Stimulated activated CD8-positive, alpha-beta memory T cell treated with anti-CD3 and anti-CD28 coated beads, Interleukin-15, amount 100 ng/mL, for 1 hour (primary cell): ENCODE measurements around the gene ARRDC5.
A peak's percentile ranks its signal among the peaks of the same experiment; 100 is the strongest.
"Not testable (repeated sequence)": the region's sequence is repeated elsewhere in the genome, so short reads cannot be mapped to it uniquely, and the experiment has no call there.

Experiments used
- DNase-seq: peaks from one replicate; pipeline ENCODE4 v3.0.0-alpha.2; 2020; ENCODE audit warnings: low read depth

Gene ARRDC5

DNA sequence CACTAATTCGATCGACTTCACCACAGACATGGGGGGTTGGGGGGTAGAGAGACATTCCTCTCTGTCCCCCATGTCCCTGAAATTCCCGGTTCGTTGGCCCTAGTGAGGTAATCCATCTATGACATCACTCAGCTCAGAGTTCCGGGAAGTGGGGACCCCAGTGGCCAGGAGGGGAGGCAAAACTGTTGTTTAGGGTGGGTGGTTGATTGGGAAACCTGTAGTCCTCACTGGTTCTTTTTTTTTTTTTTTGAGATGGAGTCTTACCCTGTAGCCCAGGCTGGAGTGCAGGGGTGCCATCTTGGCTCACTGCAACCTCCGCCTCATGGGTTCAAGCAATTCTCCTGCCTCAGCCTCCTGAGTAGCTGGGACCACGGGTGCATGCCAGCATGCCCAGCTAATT, at the start of gene ARRDC5:
Gene ARRDC5 (minus strand): TSS at position 101 of the 400 bp plus-strand sequence. CDS start 71 bp downstream, at position 30.
- DNase-seq: no peak

DNA sequence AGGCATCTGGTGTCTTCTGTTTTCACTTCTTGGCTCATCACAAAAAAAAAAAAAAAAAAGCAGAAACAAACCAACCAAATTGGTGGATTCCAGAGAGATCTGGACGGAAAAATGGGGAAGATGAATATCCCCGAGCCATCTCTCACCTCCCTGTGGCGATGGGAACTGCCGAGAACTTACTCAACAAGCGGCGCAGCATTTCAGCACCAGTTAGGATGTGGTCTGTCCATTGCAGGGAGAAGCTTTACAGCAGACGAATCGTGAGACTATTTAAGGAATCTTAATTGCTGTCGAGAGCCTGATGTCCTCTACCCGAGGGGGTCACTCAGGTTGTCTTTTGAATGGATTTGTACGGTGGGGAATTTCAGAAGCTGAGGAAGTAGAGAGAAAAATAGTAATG, 49.0 kb upstream of the ARRDC5 start:
- no peak for DNase-seq

DNA sequence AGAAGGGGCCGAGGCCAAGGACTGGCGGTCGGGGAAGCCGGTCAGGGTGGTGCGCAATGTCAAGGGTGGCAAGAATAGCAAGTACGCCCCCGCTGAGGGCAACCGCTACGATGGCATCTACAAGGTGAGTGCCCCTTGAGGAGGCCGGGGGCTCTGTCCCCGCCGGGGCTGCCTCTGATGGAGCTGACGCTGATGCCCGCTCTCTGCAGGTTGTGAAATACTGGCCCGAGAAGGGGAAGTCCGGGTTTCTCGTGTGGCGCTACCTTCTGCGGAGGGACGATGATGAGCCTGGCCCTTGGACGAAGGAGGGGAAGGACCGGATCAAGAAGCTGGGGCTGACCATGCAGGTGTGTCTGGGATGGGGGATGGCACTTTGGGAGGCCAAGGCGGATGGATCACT, 48.0 kb upstream of the ARRDC5 start:
- DNase-seq: not testable (repeated sequence)

DNA sequence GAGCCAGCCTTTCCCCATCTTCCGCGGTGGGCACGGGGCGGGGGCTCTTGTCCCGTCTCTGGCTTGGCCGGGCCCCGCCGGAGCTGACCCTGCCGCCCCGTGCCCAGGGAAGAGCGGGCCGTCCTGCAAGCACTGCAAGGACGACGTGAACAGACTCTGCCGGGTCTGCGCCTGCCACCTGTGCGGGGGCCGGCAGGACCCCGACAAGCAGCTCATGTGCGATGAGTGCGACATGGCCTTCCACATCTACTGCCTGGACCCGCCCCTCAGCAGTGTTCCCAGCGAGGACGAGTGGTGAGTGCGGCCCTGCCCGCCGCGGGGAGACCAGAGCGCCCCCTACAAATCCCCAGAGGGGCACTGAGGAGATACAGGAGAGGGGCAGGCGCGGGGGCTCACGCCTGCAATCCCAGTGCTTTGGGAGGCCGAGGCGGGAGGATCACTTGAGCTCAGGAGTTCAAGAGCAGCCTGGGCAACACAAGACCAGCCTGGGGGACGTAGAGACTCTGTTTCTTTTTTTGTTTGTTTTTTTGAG, 39.0 kb upstream of the ARRDC5 start:
- DNase-seq: not testable (repeated sequence)

DNA sequence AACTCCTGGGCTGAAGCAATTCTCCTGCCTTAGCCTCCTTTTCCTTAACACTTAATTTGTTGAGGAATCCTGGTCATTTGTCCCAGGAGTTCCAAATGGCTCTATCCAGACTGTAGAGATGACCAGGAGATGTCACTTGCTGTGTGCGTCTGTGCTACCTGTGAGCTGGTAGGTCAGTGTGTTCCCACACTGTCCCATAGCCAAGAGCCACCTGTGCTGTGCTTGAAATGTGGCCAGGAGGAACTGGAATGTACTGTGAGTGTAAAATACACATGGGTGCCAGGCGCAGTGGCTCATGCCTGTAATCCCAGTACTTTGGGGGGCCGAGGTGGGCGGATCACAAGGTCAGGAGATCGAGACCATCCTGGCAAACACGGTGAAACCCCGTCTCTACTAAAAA, 36.8 kb upstream of the ARRDC5 start:
- no peak for DNase-seq

DNA sequence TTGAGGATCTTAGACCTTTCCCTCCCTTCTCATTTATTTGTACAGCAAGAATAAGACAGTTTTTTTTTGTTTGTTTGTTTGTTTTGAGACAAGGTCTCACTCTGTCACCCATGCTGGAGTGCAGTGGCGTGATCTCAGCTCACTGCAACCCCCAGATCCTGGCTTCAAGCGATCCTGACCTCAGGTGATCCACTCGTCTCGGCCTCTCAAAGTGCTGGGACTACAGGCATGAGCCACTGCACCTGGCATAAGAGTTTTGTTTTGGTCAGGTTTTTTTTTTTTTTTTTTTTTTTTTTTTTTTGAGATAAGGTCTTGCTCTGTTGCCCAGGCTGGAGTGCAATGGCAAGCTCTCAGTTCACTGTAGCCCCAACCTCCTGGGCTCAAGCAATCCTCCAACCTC, 35.8 kb upstream of the ARRDC5 start:
- not testable (repeated sequence) for DNase-seq

DNA sequence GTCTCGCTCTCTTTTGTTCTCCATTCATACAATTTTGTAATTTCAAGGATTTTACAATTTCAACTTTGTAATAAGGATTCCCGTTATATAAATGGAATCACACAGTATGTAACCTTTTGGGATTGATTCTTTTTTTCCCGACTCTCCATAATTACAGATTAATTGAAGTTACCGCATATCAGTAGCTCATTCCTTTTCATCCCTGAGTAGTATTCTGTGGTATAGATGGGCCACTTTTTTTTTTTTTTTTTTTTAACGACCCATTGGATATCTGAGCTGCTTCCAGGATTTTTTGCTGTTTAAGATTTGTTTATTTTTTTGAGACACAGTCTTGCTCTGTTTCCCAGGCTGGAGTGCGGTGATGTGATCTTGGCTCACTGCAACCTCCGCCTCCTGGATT, 34.4 kb upstream of the ARRDC5 start:
- no peak for DNase-seq

DNA sequence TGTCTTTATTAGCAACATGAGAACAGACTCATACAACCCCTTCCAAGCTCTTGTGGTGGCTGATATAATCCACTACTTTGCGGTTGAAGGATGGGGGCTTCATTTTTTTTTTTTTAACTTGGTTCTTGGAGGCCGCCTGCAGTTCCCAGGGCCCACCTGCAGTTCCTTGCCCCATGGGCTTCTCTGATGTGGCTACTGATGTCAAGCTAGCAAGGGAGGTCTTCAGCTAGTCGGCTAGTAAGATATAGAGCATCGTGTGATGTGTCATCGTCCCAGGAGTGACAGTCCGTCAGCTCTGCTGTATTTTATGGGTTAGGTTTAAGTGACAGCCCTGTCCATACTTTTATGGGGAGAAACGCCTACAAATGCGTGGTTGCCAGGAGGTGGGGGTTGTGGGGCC, 32.7 kb upstream of the ARRDC5 start:
- DNase-seq: no peak

DNA sequence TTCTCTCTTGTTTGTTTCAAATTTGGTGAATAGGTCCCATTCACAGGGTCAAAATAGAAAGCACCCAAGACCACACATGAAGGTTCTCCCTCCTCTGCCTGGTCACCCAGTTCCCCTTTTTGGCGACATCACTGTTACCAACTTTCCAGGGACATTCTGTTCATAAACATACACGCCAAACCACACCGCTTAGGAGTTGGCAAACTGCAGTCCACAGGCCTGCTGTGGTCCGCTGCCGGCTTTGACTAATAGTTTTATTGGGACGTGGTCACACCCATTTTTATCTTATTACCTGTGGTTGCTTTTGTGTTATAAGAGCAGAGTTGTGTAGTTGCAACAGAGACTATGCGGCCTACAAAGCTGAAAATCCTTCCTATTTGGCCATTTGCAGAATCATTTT, 30.8 kb upstream of the ARRDC5 start:
- DNase-seq: no peak

DNA sequence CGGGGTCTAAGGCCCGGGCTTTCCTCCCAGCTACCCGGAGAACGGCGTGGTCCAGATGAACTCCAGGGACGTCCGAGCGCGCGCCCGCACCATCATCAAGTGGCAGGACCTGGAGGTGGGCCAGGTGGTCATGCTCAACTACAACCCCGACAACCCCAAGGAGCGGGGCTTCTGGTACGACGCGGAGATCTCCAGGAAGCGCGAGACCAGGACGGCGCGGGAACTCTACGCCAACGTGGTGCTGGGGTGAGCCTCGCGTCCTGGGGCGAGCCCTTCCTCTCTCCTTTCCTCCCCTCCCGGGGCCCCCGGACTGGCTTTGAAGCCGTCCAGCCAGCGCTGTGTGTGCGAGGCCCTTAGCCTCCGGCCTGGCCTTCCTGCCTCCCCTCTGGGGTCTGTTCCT, 30.0 kb upstream of the ARRDC5 start:
- DNase-seq: no peak

DNA sequence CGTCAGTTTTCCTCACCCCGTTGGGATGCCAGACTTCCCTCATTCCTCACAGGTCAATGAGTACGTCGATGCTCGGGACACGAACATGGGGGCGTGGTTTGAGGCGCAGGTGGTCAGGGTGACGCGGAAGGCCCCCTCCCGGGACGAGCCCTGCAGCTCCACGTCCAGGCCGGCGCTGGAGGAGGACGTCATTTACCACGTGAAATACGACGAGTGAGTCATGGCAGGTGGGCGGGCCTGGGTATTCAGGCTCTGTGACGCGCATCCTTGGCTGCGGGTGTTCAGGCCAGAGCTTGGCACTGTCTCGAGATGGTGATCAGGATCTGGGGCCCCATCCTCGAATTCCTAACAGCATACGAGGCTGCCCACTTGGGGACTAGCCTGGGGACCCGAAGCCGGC, 28.0 kb upstream of the ARRDC5 start:
- no peak for DNase-seq

DNA sequence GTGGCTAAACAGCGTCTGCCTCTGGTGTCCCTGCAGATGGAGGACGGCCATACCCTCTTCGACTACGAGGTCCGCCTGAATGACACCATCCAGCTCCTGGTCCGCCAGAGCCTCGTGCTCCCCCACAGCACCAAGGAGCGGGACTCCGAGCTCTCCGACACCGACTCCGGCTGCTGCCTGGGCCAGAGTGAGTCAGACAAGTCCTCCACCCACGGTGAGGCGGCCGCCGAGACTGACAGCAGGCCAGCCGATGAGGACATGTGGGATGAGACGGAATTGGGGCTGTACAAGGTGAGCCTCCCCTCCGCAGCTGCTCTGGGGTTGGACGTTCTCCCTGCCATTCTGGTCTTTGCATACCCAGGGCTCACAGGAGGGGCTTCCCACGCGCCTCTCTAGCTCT, 26.5 kb upstream of the ARRDC5 start:
- no peak for DNase-seq

DNA sequence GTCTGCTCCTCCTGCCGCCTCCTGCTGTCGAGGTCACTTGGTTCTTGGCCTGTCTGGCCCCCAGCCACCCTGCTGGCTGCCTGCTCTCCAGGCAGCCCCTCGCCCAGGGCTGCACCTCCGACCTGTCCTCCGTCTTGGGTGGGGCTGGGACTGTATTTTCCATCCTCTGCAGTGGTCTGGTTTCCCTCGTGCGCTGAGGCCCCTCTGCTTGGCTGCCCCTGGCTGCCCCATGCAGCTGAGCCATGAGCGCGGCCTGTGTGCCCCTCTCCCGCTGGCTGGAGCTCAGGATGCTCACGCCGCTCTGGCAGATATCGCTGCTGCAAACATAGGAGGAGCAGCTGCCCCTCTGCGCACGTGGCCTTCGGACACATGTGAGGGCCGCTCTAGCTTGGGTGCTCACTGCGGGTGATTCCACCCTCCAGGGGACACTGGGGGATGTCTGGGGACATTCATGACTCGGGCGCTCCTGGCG, 20.6 kb upstream of the ARRDC5 start:
- no peak for DNase-seq

DNA sequence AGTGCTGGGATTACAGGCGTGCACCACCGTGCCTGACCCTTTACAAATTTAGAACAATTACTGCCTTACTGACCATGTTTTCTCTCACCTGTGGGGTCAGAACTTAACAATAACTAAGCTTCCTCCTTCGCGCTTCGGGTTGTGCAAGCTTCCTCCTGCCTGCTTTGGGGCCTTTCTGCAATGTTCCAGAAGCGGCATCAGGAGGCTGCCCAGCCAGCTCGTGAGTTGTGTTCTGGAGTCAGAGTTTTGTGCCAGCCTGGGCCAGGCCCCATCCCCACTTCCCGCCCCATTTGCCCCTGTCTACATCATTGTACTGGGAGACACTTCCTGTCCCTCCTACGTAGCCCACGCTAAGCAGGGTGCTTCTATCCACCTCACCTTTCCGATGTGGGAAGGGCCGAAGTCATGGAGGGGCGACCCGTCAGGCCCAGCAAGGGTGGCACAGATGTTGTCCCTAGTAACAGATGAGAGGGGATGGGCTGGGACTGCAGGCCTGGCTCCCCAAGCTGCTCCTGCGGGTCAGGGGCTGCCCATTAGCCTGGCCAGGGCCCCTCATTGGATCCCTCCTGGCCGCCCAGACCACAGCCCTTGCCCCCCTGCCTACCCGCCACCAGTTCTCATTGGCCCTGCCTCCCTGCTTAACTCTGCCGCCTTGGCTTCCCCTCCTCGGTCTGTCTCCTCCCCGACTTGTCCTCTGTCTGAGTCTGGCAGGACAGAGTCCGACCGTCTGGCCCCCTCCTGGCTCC, 20.0 kb upstream of the ARRDC5 start:
- no peak for DNase-seq

DNA sequence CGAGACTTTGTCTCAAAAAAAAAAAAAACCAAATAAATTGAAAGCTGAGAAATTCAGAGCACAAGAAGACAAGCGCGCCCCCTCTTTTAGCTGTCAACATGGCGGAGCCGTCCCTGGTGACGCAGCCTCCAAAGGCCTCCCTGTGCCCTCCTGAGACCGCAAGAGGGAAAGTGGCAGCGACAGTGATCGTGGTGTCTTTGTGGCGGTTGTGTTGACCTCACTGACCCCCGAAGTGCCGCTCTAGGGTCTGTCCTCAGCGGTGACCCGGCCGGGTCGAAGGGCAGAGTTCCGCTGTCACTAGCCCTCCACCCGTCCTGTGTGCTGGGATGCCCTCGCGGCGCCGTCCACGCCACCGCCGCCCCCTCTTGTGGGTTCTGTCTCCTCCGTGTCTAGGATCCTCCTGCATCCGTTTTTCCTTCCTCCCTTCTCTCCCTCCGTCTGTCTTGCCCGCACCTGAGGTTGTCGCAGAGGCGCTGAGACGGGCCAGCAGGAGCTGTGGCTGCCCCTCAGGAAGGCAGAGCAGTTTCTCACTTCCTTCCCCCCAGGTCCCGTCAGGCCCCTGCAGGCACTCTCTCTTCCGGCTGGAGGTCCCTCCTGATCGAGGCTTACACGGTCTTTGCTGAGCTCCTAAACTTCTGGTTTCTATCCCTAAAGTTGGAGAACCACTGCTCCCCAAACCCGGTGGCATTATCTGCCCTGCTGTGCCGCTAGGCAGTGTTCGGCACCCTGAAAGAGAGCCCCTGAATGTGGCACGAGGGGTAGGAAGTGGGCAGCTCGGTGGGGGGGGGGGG, 13.8 kb upstream of the ARRDC5 start:
- peak; percentile 30 for DNase-seq

DNA sequence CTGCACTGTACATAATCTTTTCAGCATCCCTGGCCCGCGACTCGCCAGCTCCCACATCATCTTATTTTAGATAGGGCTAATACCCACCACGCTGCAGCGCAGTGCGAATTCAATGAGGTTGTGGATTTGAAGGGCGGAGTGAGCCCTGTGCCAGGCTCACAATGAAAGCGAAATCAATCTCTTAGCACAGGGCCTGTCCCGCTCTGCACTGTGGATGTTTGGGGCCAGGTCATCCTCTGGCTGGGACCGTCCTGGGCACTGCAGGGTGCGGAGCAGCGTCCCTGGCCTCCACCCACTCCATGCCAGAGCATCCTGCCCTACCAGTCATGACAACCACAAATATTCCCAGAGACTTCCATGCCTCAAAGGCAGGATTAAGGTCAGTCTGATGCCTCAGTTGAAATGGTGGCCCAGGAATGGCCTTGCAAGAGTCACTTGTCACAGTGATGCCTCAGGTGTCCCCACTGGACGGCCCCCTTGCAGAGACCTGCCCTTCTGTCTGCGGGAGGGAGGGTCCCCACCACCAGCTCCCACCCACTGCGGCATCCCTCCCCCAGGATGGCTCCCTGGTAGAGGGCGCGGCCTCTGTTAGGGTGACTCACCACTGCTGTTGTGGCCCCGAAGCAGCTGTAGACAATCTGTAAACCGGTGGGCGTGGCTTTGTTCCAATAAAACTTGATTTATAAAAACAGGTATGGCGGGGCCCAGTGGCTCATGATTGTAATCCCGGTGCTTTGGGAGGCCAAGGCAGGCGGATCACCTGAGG, 12.2 kb upstream of the ARRDC5 start:
- peak; percentile 63 for DNase-seq

DNA sequence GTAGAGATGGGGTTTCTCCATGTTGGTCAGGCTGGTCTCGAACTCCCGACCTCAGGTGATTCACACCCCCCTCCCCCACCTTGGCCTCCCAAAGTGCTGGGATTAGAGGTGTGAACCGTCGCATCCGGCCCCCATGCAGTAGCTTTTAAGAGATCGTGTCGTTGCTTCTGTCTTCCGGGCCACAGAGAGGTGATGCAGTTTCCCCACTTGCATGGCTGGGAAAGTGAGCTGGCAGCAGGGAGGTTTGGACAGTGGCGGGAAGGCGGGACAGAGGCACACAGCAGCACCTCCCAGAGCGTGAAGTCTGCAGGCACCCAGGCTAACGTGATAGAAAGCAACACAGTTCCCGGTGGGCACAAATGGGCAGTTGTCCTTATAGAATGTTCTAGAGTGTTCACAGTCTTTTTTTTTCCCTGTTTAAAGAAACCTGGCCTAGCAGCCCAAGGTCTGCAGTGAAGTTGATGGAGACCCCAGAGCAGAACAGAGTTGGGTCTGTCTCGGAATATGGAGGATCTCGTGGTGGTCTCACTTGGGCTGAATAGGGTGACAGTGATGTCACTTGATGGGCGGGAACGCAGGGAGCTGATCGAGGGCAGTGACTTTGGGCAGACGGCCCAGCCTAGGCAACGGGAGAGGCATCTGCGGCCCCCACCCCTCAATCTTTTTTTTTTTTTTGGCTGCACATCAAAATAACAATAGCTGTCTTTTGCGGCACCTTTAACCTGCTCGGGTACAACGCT, 11.5 kb upstream of the ARRDC5 start:
- no peak for DNase-seq

DNA sequence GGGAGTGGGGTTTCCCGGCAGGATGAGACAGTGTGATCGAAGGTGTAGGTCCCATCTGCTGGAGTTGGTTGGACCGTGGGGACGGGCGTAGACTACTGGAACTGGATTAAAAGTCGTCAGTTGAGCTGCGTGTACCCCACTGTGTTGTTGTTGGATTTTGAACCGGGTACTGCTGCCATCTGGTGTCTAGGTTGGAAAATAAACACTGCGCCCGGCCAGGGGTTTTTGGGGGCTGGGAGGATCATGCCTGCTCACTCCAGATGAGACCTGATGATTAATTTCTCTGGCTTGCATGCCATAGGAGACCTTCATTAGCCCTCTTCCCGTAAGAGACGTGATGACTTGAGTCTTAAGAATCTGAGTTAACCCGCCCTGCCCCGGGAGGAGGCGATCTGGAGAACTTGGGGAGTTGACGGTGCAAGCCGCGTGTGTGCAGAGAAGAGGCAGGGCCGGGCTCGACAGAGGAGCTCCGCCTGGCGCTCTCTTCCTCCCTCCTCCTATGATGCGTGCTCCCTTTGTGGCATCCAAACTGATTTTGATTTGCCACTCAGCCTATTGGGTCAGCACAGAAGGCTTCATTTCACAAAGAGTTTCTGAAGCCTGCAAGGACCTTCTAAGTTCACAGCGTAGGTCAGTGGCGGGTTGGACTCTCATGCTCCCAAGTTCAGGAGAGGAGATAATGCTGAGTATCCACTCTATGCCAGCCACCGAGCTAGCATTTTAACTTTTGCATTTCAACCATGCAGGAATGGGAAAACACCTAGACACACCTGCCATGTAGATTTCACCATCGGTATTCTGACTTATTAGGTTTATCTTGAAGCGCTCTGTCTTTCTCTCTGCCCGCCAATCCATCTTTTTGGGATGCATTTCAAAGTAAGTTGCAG, 9.3 kb upstream of the ARRDC5 start:
- peak; percentile 43 for DNase-seq

DNA sequence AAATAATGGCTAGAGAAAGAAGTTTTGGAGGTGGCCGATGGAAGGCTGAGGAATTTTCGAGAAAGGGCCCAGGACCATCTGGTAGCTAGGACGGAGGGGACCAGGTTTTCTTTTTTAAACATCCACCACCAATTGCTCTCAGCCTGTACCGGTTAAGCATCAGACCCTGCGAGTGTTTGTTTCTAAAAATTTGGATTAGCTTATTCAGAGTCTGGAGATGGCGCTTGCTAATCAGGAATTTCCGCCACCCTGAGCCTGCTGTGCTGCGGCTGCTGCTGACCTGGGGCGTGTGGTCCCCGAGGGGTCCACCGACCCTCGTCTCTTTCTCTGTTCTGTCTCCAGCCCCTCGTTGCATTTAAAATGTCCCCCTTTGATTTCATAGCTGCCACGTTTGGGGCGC, 8.6 kb upstream of the ARRDC5 start:
- no peak for DNase-seq

DNA sequence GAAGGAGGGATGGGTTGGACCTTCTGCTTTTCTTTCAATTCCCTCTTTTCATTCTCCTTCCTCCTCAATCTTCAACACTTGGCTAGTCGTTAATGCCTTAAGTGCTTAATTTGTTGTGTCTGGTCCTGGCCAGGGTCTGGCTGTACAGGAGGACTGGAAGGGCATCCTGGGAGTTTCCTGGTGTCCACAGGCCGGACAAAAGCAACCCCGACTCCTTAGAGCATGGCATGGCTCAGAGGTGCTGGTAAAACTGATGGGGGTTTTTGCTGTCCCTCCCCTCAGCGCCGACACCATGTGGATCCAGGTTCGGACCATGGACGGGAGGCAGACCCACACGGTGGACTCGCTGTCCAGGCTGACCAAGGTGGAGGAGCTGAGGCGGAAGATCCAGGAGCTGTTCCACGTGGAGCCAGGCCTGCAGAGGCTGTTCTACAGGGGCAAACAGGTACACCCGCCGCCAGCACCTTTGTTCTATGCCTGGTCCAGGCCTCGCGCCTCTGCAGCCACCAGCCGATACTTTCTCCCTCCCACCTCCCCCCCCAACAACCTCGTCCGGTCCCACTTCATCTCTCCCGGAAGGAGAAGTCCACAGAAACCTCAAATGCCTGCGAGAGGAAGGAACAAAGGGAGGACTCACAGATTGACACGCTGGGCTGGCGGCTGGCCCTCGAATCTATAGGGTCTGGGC, 8.0 kb upstream of the ARRDC5 start:
- no peak for DNase-seq
